NCI-H2171 (cell line): ENCODE data around the gene SVBP.

Source experiments
- DNase-seq: peaks from one replicate; lab custom pipeline; 2025; lab: John Stamatoyannopoulos, UW

SVBP gene

DNA sequence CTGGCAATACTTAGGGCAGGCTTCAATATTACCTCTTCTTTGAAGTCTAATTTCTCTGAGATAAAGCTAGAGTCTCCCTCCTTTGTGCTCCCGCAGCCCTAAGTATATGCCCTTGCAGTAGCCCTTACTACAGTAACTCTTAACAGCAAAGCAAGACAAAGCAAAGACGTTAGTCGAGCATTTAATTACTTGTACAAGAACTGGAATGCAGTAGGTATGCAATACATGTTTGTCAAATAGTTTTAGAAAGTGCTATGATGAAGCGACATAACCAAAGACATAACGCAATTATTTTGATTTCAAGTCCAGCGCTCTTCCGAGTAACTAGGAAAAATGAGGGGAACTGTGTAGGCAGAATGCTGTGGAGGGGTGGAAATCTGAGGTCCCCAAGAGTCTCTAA, 51.9 kb downstream of the SVBP start:
- DNase-seq, result no peak

DNA sequence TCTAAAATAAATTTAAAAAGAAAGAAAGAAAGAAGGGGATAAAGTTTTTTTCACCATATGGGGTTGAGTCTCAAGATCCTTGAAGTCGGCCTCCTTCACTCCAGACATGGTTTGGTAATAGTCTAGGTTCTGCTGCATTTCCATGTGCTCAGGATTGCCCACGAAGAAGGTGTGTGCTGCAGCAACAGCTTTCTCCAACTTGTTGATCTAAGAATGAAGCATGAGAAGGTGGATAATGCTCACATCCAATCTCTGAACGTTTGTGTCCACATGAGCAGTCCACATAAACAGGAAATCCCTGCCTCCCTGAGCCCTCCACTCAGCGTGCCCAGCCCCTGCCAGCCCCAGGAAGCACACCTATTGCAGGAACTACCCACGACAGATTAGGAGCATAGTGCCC, 54.9 kb downstream of the SVBP start:
- DNase-seq, result no peak

DNA sequence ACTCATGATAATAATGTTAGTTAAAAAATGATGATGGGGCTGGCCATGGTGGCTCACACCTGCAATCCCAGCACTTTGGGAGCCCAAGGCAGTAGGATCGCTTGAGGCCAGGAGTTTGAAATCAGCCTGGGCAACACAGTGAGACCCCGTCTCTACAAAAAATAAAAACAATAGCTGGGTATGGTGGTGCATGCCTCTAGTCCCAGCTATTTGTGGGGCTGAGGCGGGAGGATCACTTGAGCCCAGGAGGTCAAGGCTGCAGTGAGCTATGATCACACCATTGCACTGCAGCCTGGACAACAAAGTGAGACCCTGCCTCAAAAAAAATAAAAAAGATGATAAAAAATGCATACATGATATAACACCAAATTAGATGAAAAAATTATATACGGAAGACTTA, 55.6 kb downstream of the SVBP start:
- no peak for DNase-seq

DNA sequence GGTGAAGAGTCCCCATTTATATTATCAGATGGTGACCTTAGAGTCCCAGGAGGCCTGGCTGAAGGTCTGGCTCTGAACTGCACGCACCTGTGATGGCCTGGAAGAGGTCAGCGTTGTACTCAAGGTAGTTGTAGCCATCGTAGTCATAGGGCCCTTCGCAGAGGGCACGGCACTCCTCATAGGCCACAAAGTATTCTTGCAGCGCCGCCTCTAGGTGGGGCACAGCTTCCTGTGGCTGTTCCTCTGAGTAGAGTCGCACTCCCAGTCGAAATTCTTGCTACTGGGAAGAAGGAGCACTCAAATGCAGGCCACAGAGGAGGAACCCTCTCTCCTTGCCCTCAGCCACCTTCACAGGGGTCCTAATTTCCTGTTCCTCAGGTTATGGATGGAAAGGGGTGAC, 58.1 kb downstream of the SVBP start:
- no peak for DNase-seq

DNA sequence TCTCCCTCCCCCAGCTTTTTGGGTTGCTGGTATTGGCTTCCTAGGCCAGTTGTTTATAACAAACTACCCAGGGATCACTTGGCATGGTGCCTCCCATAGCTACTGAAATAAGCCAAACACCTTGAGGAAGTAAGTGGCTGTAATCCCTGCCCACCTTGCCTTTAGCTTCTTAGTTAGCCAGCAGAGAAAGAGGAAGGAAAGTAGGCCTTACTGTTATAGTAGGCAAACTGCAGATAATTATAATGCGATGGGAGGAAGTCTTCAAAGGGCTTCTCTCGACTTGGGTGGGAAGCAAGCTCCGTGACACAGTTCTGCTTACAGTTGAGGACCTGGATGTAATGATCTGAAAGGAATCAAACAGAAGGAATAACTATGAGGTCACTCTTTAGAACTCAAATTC, 58.6 kb downstream of the SVBP start:
- DNase-seq, result no peak

DNA sequence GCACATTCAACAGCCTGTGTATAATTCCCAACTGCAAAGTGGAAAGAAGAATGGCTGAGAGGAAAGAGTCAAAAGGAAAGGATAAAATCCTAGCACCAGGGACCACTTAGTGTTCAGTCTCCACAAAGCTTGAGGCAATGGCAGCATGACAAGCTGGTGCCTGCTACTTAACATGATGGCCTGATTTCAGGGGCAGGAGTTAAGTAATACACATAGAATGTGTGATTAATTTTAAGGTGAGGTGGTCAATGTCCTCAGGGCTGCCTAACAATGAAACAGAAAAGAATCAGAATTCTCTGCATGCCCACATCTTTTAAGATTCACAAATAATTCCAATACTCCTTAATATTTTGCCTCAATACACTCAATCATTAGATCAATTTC, 59.3 kb downstream of the SVBP start:
- DNase-seq, result no peak
